Skeletal muscle satellite cell (primary cell): ENCODE measurements around the gene GPER1.
"Not testable (repeated sequence)": the region's sequence is repeated elsewhere in the genome, so short reads cannot be mapped to it uniquely, and the experiment has no call there.

Experiments used
- H3K27me3 ChIP-seq: 2 replicates; pipeline ENCODE4 v1.7.0; 2013; ENCODE audit warnings: low read length; ENCODE audit not compliant: control insufficient read depth, insufficient read depth
- H3K36me3 ChIP-seq: 2 replicates; pipeline ENCODE4 v1.7.0; 2013; ENCODE audit warnings: mild to moderate bottlenecking, control low read depth, low read length; ENCODE audit not compliant: insufficient read depth
- H3K4me1 ChIP-seq: 2 replicates; pipeline ENCODE4 v1.7.0; 2013; ENCODE audit warnings: low read length; ENCODE audit not compliant: control insufficient read depth, insufficient read depth
- H3K4me2 ChIP-seq: 2 replicates; pipeline ENCODE4 v1.7.0; 2013; ENCODE audit warnings: mild to moderate bottlenecking, low read length
- H3K4me3 ChIP-seq: 2 replicates; pipeline ENCODE4 v1.7.0; 2013; ENCODE audit warnings: low read length
- H3K9ac ChIP-seq: 2 replicates; pipeline ENCODE4 v1.7.0; 2013; ENCODE audit warnings: mild to moderate bottlenecking, low read depth, low read length, moderate library complexity
- H3K9me3 ChIP-seq: replicated peaks from 2 replicates; pipeline ENCODE4 v1.7.0; 2013; ENCODE audit warnings: mild to moderate bottlenecking, control low read depth, low read length

GPER1 gene

GRCh38 chr7:1112109-1112508 is 24.2 kb downstream of the GPER1 start:
- Histone ChIP-seq H3K27me3 (no peaks in the 10 kb centered on the region), H3K9me3 (no peaks in the 10 kb centered on the region), H3K4me1 (no peaks in the 10 kb centered on the region), H3K4me3 (no peak overlapping the region), H3K36me3 (no peaks in the 10 kb centered on the region), H3K4me2 (no peak overlapping the region), H3K9ac (no peak overlapping the region)

DNA sequence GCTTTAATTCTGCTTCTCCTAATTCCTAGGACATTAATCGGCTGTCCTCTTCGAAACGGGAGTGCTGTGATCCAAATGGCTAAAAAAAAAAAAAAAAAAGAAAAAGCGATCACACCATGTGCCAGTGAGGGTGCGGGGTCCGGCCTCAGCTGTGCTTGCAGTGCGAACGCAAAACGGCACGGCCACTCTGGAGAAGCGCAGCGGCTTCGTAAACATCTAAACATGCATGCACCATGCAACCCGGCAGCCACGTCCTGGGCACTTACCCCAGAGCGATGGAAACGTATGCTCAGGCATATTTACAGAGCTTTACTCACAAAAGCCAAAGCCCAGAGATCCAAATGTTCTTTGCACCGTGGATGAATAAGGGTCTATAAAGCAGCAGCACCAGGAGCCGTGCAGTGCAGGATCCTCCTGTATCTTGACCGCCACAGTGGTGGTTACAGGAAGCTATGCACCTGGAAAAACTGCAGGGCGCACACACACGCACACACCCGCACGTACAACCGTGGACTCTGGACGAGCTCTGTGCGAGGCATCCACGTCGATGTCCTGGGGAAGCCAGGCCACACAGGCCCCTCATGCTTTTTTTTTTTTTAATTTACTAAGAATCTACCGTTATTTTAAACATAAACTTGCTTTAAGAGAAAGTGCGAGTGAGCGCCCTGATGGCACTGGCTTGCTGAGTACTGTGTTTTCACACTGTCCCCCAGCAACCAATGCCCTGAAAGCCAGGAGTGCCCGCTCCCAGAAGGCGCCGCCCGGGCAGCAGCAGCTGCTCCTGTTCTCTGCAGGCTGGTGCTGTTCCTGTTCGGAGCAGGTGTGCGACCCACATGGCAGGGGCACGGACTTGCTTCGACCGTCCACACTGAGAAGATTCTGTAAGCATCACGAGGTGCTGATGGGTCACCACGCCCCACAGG is 25.0 kb downstream of the GPER1 start:
- no peak overlapping the region for H3K4me3 ChIP-seq
- no peaks in the 10 kb centered on the region for H3K9me3 ChIP-seq
- H3K4me1 ChIP-seq = no peaks in the 10 kb centered on the region
- H3K4me2 ChIP-seq = no peak overlapping the region
- H3K27me3 ChIP-seq = no peaks in the 10 kb centered on the region
- H3K36me3 ChIP-seq = no peaks in the 10 kb centered on the region
- no peak overlapping the region for H3K9ac ChIP-seq

DNA sequence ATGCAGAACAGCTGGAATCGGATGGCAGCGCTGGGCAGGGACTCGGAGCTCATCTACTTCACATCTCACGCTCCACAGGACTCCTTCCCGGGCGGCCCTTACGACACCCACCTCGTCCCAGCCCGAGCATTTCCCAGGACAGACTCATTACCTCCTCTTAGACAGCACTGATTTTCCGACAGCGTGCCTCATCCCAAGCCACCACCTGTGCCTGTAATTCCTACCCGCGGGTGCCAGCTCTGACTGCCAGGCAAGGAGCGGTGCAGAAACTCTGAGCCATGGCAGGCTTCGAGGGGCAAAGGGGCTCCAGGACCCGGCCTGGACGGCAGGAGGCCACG is 25.6 kb downstream of the GPER1 start:
- H3K4me3 ChIP-seq = no peak overlapping the region
- no peaks in the 10 kb centered on the region for H3K9me3 ChIP-seq
- no peaks in the 10 kb centered on the region for H3K4me1 ChIP-seq
- no peaks in the 10 kb centered on the region for H3K27me3 ChIP-seq
- H3K36me3 ChIP-seq = no peaks in the 10 kb centered on the region
- H3K4me2 ChIP-seq = no peak overlapping the region
- no peak overlapping the region for H3K9ac ChIP-seq

DNA sequence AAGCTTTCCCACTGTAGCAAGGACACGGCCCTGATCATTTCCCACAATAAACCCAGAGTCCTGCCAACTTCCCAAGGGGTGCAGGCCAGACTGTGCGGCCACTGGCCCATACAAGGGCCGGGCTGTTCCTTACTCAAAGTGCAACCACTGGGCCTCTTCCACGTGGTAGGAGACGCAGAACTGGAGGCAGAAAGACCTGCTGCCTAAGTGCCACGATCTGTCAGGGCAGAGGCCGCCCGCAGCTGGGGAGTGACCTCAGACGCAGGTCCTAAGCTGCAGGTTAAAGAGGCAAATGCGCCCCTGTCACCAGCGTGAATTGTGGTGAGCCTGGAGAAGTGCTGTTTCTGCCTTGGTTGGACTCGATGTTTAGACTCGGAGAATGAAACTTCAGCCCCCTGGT is 26.2 kb downstream of the GPER1 start:
- no peak overlapping the region for H3K4me3 ChIP-seq
- H3K27me3 ChIP-seq = no peaks in the 10 kb centered on the region
- no peaks in the 10 kb centered on the region for H3K4me1 ChIP-seq
- no peaks in the 10 kb centered on the region for H3K36me3 ChIP-seq
- no peaks in the 10 kb centered on the region for H3K9me3 ChIP-seq
- H3K9ac ChIP-seq = no peak overlapping the region
- H3K4me2 ChIP-seq = no peak overlapping the region

DNA sequence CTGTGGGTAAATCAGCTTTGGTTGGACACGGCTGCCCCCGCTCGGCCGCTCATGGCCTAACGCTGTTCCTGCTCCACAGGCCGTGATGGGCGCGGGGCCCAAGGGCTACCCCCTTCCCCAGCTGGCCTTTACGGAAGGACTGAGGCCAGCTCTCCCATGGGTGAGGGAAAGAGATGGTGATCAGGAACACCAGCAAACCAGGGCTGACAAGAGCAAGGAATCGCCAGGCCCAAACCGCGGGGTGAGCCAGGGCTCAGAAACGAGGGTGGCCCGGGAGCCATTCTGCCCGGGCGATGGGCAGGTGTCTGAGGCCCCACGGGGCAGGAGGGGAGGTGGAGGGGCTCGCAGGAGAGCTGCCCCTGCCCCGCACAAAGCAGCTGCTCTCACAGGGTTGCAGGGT is 26.6 kb downstream of the GPER1 start:
- H3K9ac ChIP-seq = no peak overlapping the region
- no peak overlapping the region for H3K4me3 ChIP-seq
- no peaks in the 10 kb centered on the region for H3K9me3 ChIP-seq

DNA sequence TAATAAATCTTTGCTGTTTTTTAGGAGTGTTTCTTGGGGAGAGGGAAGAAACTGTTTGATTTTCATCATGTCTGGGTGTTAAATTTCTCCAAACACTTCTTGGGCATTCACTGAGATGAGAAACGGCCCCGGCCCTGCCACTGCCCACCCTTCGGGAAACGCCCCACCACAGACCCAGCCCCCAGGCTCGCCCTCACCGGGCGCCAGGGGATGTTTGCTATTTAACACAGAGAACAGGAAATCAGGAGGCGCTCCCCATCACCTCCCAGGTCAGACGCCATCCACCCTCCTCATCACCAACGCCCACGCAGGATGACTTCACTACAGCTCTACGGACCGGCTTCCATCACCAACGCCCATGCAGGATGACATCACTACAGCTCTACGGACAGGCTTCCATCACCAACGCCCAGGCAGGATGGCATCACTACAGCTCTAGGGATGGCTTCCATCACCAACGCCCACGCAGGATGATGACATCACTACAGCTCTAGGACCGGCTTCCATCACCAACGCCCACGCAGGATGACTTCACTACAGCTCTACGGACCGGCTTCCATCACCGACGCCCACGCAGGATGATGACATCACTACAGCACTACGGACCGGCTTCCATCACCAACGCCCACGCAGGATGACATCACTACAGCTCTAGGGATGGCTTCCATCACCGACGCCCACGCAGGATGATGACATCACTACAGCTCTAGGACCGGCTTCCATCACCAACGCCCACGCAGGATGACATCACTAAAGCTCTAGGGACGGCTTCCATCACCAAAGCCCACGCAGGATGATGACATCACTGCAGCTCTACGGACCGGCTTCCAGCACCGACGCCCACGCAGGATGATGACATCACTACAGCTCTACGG is 27.5 kb downstream of the GPER1 start:
- H3K4me2 ChIP-seq, H3K4me1 ChIP-seq, H3K27me3 ChIP-seq, H3K4me3 ChIP-seq, H3K9me3 ChIP-seq, H3K36me3 ChIP-seq, H3K9ac ChIP-seq: not testable (repeated sequence)

More for the DNA sequence above, 26.6 kb downstream of the GPER1 start:
- Histone ChIP-seq H3K36me3 (no peaks in the 10 kb centered on the region), H3K4me1 (no peaks in the 10 kb centered on the region), H3K27me3 (no peaks in the 10 kb centered on the region), H3K4me2 (no peak overlapping the region)

- H3K4me2 ChIP-seq, H3K4me1 ChIP-seq, H3K9me3 ChIP-seq, H3K9ac ChIP-seq, H3K36me3 ChIP-seq, H3K4me3 ChIP-seq, H3K27me3 ChIP-seq: not testable (repeated sequence)
These were observed 28.6 kb downstream of the GPER1 start for GRCh38 chr7:1116383-1117008.

- H3K4me3 ChIP-seq = no peak overlapping the region
- no peaks in the 10 kb centered on the region for H3K27me3 ChIP-seq
- H3K36me3 ChIP-seq = no peaks in the 10 kb centered on the region
These were observed 29.5 kb downstream of the GPER1 start for GRCh38 chr7:1117321-1117928.

GRCh38 chr7:1119201-1119600 is 31.3 kb downstream of the GPER1 start:
- Histone ChIP-seq H3K27me3 (no peaks in the 10 kb centered on the region), H3K4me2 (no peak overlapping the region), H3K9me3 (no peaks in the 10 kb centered on the region), H3K36me3 (no peaks in the 10 kb centered on the region), H3K4me3 (no peak overlapping the region), H3K4me1 (peaks cover 22% of the 10 kb centered on the region), H3K9ac (no peak overlapping the region)

More at GRCh38 chr7:1117321-1117928, 29.5 kb downstream of the GPER1 start:
- Histone ChIP-seq H3K4me2 (no peak overlapping the region), H3K4me1 (peaks cover 11% of the 10 kb centered on the region), H3K9ac (no peak overlapping the region), H3K9me3 (no peaks in the 10 kb centered on the region)

DNA sequence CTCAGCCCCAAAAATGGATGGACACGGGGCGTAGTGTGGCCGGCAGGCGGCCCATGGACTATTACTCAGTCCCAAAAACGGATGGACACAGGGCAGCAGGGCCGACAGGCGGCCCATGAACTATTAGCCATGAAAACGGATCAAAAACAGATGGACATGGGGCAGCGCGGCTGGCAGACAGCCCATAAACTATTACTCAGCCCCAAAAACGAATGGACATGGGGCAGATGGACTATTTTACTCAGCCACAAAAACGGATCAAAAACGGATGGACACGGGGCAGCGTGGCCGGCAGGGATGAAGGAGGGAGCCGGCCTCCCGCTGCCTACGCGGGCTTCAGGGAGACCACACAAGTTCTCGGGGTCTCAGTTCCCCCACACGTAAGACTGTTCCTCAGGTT is 32.9 kb downstream of the GPER1 start:
- no peak overlapping the region for H3K4me3 ChIP-seq

GRCh38 chr7:1121476-1121875 is 33.6 kb downstream of the GPER1 start:
- H3K9ac ChIP-seq = no peak overlapping the region
- peaks cover 32% of the 10 kb centered on the region for H3K4me1 ChIP-seq
- H3K36me3 ChIP-seq = no peaks in the 10 kb centered on the region
- H3K27me3 ChIP-seq = no peaks in the 10 kb centered on the region
- H3K4me3 ChIP-seq = no peak overlapping the region
- no peak overlapping the region for H3K4me2 ChIP-seq
- H3K9me3 ChIP-seq = no peaks in the 10 kb centered on the region

More for the DNA sequence above, 32.9 kb downstream of the GPER1 start:
- H3K4me1 ChIP-seq = peaks cover 32% of the 10 kb centered on the region
- no peak overlapping the region for H3K4me2 ChIP-seq
- no peak overlapping the region for H3K9ac ChIP-seq
- no peaks in the 10 kb centered on the region for H3K9me3 ChIP-seq
- no peaks in the 10 kb centered on the region for H3K27me3 ChIP-seq
- H3K36me3 ChIP-seq = no peaks in the 10 kb centered on the region
